HS-5 (cell line): ENCODE results near the gene DCLK1.

Experiments used
- DNase-seq: peaks from one replicate; pipeline ENCODE4 v3.0.0-alpha.2; 2012; ENCODE audit warnings: low read depth

DCLK1 gene

GRCh38 chr13:35858665-35859064 lies 272.5 kb downstream of the DCLK1 start:
- DNase-seq, result no peak

- no peak for DNase-seq
Measured at GRCh38 chr13:35857769-35858168, 273.4 kb downstream of the DCLK1 start.

- DNase-seq, result no peak
Measured at GRCh38 chr13:35856721-35857364, 274.3 kb downstream of the DCLK1 start.

GRCh38 chr13:35856084-35856483 lies 275.1 kb downstream of the DCLK1 start:
- no peak for DNase-seq

GRCh38 chr13:35855531-35856019 lies 275.6 kb downstream of the DCLK1 start:
- no peak for DNase-seq

- DNase-seq, result no peak
Measured at GRCh38 chr13:35854286-35854685, 276.9 kb downstream of the DCLK1 start.

DNA sequence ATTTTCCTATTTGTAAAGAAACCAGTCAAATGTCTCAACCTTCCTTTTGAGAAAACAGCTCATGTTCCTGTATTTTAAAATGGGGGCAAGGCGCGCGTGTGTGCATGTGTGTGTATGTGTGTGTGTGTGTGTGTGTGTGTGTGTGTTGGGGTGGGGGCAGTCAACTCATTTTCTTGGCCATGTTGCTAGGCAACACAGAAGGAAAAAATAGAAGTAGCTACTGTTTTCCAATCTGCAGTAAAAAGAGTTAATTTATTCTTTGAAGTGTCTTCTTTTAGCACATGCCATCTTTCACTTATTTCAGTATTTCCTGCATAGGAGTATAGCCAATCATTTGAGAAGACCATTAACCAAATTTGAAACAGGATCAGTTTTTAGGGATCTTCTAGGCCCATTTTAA lies 279.3 kb downstream of the DCLK1 start:
- no peak for DNase-seq

- DNase-seq, result no peak
Measured at GRCh38 chr13:35851356-35851755, 279.8 kb downstream of the DCLK1 start.

DNA sequence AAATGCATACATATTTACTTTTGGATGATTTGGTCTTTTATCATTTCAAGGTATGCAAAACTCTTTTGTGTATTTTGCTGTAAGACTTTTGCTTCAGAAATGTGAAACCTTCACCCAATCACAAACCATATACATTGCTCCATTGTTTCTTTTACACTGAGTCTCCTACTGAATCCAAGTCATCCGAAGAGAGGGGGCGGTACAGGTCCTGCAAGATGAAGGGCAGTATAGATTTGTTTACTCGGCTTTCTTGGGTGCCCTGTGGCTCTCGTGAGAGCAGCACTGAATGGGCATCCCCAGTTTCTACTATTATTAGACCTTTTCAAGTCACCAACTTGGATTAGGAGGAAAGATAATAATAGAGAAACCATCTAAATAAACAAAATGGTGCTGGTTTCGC lies 280.6 kb downstream of the DCLK1 start:
- DNase-seq, result no peak

GRCh38 chr13:35849256-35849644 lies 281.9 kb downstream of the DCLK1 start:
- no peak for DNase-seq

DNA sequence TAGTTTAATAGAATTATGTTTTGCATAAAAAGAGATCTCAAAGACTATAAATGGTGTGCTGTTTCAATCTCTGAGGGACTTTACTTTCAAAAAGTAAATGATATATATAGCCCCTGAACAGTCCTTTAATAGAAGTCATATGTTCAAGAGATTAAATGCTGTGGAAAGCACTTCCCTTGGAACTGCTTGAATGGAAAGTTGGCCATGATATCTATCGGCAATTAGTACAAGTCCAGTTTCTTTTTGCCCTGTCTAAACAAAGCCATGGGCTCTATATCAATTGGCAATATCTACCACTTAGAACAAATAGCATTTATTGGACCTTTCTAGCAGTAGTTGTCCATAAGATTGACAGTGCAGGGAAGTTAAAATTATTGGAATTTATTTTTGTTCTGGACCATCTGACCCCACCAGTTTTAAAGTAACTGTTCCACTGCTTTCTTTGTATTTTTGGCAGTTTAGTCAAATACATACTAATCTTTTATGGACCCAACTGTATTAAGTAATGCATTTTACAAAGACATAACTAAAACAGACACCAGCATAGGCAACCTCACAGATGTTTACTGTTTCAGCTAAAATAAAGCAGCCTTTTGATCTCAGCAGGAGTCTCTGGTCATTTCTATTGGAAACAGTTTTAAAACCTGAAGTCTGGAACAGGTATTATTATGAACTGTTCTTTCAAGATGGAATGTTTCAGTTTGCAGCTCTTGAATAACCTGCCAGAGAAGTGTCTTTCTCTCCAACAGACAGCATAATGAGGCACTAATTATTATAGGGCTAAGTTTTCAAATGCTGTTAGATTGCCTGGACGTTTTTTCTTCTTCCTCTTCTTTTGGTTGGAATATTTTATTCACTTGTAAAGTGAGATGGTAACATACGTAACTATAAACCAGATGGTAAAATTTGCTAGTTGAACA lies 282.6 kb downstream of the DCLK1 start:
- DNase-seq, result no peak

GRCh38 chr13:35843272-35843671 lies 287.9 kb downstream of the DCLK1 start:
- DNase-seq, result no peak

GRCh38 chr13:35841060-35841521 lies 290.1 kb downstream of the DCLK1 start:
- no peak for DNase-seq

GRCh38 chr13:35839806-35840205 lies 291.4 kb downstream of the DCLK1 start:
- no peak for DNase-seq

- peak; percentile 66 for DNase-seq
Measured at GRCh38 chr13:35838356-35838755, 292.8 kb downstream of the DCLK1 start.

DNA sequence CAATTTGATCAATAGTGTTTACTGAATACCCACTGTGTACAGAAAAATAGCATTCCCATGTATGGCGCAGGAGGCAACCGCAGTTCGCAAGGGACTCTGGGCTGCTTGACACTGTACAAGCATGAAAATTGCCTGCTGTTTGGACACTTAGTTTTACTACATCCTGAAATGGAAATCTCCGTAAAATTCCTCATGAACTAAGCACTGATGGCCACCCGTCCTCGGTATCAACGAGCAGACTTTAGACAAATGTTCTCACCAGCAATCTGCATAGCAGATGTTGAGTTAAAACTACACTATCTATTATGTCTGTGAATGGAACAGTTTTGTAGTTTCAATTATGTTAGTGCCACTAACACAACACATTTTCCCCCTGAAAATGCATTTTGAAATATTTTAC lies 294.7 kb downstream of the DCLK1 start:
- DNase-seq, result no peak

DNA sequence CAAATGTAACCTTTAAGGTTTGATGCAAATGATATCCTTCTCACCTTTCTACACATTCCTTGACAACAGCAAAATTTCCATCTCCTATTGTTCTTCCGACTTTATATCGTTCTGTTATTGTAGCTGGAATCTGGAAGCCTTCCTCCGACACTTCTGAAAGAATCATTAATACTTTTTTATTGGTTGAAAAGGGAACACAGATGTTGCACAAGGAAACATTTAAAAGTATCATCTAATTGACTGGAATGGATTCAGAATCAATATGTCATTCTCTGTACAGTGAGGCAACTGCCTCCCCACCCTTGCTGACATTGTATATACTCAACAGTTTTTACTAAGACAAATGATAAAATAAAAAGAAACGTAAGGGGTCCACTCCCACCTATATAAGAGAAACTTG lies 295.2 kb downstream of the DCLK1 start:
- no peak for DNase-seq

DNA sequence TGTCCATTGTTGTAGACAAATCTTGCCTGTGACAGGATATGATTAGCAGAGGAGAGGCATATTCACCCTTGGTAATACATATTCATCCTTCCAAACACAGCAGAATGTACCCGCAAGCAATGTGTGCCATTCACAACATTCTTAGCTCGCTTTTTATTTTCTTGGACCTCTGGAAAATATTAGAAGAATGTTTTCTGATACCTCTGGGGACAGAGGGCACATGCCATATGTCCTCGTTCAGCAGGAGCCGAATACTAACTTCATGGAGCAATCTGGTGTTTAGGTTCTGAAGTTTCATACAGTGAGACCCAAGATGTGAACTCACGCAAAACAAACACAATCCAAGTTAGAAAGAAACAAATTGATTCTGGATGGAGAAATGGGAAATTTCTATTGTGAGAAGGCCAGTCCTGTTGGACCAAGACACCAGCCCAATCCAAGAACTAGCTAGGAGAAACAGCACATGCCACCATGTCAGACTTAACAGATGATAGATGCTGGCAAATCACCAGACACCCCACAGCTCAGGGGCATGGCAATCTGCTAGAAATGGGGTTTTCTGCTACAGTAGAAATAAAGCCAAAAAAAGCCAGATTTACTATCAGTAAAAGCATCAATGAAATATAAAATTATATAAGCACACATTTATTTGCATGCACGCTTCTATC lies 297.4 kb downstream of the DCLK1 start:
- DNase-seq, result no peak

GRCh38 chr13:35833031-35833430 lies 298.2 kb downstream of the DCLK1 start:
- DNase-seq, result no peak

- no peak for DNase-seq
Measured at GRCh38 chr13:35832551-35832950, 298.6 kb downstream of the DCLK1 start.

DNA sequence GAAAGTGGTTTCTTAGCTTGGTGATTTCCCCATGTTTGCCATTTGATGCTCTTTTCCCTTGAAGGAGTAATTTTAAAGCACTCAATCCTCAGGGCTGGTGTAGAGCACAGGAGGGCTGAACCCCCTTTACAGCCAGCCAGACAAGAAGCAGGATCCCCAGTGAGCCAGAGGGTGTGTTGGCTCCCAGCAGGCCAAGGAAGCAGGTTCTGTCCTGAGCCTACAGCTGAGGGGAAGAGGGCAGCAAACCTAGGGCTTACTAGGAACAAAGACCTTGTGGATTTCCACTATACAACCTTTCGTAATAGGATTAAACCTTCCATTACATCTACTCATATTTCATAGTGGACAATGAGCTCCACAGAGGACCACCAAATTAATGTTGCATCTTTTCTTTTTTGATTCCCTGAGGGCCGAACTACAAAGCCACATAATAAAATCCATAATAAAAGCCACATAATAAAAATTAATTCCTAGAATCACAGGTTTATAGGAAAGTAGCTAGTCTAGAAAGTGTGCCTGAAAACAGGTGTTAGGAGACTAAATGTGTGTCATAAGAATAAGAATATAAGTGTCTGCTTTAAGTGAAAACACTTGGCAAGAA lies 300.2 kb downstream of the DCLK1 start:
- DNase-seq, result no peak

DNA sequence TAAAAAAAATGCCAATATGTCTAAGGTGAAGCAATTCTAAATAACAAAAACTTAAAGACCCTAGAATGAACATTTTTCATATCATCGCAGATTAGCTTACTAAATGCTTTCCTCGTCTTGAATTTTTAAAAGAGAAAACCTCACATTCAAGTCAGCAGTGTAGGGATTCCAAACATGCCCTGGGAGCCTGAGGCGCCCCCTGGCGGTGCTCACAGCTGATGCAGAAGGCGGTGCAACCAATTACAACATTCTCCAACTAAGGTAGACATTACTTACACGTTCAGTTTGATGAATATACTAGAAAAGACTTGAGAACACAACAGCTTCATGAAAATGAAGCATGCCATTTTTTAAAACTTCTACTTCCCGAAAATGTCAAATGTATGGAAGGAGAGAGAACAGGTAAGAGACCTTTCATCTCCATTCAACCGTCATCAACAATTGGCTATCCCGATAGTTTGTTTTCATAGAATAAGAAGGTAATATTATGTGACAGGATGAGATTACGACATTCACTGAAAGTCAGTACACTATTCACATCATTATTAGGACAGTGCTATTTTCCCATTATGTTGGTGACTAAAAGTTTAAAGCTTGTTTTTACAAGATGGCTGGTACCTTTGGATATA lies 304.4 kb downstream of the DCLK1 start:
- no peak for DNase-seq
